AG08395 (cell line): Measurements from ENCODE around the gene NRCAM.
"Not testable (repeated sequence)": the region's sequence is repeated elsewhere in the genome, so short reads cannot be mapped to it uniquely, and the experiment has no call there.

Experiments
- DNase-seq: peaks from one replicate; pipeline ENCODE4 v3.0.0; 2012; ENCODE audit warnings: mixed read lengths, low spot score

NRCAM gene

GRCh38 chr7:108278776-108279175, 177.5 kb downstream of the NRCAM start:
- DNase-seq: no peak

- DNase-seq: no peak
These were observed 178.0 kb downstream of the NRCAM start for GRCh38 chr7:108278281-108278680.

GRCh38 chr7:108274447-108274846, 181.8 kb downstream of the NRCAM start:
- DNase-seq: not testable (repeated sequence)

DNA sequence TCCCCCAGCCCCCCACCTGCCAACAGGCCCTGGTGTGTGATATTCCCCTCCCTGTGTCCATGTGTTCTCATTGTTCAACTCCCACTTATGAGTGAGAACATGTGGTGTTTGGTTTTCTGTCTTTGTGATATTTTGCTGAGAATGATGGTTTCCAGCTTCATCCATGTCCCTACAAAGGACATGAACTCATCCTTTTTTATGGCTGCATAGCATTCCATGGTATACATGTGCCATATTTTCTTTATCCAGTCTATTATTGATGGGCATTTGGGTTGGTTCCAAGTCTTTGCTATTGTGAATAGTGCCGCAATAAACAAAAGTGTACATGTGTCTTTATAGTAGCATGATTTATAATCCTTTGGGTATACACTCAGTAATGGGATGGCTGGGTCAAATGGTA, 183.3 kb downstream of the NRCAM start:
- DNase-seq: not testable (repeated sequence)

GRCh38 chr7:108270385-108271015, 185.7 kb downstream of the NRCAM start:
- DNase-seq: no peak

DNA sequence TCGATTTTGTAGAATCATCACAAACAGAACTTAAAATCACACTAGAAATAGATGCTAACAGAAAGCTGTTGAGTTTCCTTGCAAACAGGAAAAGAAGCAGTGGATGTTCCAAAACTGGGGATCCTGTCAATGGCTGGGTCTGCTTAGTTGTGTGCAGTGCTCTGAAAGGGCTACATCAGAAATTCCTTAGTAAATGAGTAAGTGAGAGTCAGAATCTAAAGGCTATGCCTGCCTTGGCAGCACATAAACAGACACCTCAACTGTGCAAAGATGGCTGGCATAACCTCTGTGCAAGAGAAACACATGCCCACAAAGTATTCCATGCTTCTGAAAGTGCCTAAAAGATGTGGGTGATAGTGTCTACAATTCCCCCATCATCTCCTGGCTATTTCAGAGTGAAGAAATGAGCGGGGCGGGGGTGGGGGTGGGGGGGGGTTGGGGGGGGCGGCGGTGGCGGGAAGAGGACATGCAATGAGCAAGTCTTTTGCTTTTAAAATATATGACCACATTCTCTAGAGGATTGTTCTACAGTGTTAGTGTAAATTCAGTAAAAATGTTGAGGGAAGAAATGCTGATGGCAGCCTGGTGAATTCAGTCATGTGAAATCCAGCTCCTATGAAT, 187.9 kb downstream of the NRCAM start:
- DNase-seq: no peak

DNA sequence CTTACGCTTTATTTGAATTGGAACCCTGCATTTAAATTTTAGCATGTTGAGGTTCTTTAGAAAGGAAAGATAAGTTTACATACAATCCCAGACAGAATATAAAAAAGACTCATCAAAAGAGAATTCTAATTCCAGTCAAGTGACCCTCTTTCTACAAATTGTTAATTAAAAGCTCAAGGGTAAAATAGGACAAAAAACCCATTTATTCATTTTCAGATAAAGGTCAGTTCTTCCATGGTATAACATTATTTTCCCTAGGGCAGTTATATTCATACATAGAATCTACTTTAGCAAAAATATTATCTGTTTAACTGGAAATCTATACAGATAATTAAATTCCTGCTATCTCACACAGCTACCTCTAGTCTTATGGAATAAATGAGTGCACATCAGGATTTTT, 188.6 kb downstream of the NRCAM start:
- no peak for DNase-seq

- no peak for DNase-seq
These were observed 189.7 kb downstream of the NRCAM start for GRCh38 chr7:108266491-108266890.

DNA sequence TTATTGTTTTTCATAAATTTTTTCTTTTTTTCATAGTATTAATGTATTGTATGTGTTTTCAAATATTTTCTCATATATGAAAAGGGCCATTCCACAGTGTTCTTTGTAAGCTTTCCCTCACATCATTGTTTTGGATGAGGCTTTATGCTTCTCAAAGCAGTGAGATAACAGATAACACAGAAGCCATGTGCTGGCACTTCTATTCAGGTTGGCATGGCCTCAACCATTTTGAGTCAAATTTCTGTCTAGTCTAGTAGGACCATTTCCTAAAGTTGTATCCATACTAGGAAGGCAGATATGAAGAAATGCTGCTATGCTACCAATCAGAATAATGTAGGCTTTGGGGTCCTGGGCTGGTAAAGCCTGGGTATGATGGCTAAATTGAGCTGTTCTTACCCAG, 190.2 kb downstream of the NRCAM start:
- no peak for DNase-seq

DNA sequence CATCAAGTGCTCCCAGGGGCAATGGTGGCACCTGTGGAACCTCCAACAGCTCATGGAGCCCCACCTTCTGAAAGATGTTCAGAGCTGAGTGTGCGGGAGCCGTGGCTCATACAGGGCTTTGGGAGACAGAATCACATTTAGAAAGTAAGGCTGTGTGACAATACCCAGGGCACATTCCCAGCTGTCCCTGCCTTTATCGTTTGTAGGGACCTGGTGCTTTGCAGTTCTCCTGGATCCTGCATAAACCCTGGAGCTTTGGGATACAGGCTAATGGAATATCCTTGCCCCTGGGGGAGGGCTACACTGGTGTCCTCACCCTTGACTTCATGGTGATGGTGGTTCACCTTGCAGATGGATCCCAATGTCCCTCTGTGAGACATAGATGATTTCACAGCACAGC, 191.2 kb downstream of the NRCAM start:
- DNase-seq: no peak

DNA sequence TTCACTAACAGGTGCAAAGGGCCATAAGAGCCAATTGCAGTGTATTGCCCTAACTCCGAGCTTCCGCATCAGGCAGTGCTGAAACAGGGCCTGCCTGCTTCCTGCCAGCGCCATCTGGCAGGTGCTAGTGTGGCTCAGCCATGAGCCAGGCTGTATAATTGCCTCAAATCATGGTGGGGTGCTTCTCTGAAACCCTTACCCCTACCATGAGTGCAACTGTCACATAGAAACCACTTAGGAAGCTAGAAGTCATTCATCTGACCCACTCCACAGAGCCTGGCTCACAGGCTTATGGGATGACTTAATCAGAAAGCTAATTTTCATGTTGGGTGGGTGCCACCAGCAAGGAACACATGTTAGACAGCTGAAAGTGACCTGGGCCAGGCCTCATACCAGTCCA, 192.8 kb downstream of the NRCAM start:
- DNase-seq: no peak

- no peak for DNase-seq
These were observed 194.5 kb downstream of the NRCAM start for GRCh38 chr7:108261560-108262255.

- DNase-seq: not testable (repeated sequence)
These were observed 196.8 kb downstream of the NRCAM start for GRCh38 chr7:108259447-108259846.

- DNase-seq: no peak
These were observed 198.3 kb downstream of the NRCAM start for GRCh38 chr7:108257954-108258353.

- DNase-seq: no peak
These were observed 202.0 kb downstream of the NRCAM start for GRCh38 chr7:108254259-108254658.

DNA sequence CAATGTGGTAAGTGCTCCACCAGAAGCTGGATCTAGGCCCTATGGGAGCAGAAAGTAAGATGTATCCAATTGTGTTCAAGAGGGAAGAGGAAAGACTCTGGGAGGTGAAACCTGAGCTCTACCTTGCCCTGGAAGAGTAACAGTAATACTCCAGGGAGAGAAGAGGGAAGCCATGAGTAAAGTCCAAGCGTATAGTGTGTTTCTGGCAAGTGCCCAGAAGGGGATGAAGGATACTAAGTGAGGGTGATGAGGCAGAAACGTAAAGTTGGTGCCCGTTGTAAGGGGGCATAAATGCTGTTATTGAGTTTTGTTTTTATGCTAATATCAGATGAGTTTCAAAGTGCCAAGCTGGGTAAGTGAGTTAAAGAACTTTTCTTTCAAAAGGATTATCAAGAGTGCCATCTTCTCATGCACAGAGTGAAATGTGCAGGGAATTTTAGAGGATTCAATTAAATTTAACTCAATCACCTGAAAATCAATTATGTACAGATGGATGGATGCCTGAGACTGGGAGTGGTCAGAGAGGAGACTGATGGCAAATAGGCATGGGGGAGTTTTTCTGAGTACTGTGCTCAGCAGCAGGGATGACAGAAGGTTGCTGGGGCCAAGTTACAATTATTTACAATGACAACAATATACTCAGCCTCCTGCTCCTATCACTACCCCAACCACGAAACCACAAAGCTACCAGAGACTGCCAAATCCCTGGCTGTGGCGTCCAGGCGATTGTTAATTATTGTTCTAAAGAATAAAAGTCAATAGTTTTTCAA, 202.8 kb downstream of the NRCAM start:
- peak; percentile 14 for DNase-seq

- no peak for DNase-seq
These were observed 204.1 kb downstream of the NRCAM start for GRCh38 chr7:108252177-108252576.

DNA sequence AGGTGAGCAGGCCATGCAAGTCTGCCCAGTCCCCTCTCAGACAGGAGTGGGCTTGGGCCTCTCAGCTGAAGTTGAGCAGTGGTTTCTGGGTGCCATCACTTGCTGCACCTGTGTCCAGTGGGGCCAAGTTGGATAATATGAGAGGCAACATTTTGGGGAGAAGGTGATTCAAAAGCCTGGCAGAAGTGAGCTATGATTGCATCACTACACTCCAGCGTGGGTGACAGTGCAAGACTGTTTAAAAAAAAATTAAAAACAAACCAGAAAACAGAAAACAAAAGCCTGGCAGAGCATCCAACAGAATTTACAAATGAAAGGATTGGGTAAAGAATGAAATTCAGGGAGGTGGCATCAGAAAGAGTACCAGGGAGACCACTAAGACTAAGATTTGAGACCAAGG, 204.5 kb downstream of the NRCAM start:
- no peak for DNase-seq

GRCh38 chr7:108249453-108249852, 206.8 kb downstream of the NRCAM start:
- DNase-seq: no peak

DNA sequence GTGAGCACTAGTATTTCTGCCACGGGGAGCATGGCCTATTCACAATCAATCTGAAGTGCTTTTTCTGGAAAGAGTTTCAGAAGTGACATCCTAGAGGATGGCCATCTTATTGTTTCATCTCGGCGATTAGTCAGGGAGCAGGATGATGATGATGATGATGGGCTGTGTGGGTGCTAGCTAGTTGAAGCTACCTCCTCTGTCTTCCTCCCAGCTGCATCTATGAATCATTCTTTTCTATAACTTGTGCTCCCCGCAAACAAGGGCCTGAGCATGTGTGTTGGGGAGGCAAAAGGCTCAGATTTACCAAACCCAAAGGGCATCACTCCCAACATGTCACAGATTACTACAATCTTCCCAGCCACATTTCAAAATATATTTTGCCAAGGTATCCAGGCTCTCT, 207.4 kb downstream of the NRCAM start:
- no peak for DNase-seq

DNA sequence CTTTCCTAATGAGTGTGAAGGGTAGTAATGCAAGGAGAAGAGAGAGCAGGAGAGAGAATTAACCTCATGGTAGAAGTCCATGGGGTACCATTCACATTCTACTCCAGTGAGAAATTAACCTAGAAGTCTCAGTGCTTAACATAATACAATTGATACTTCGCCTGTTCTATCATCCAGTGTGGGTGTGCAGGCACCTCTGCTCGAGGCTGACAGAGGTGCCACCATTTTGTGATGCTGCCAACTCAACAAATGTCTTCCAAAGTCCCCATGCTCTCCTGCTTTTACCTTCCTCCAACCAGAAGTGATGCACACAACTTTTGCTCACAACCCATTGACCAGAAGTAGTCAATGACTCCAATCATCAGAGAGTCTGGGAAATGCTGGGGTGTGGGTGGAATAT, 207.8 kb downstream of the NRCAM start:
- DNase-seq: no peak

- no peak for DNase-seq
These were observed 208.6 kb downstream of the NRCAM start for GRCh38 chr7:108247614-108248013.
